Loucy (cell line): Measurements from ENCODE around the gene HELZ.

Source experiments
- H2AFZ ChIP-seq: fragments of 200-600 bp; sonication (generic); 2 replicates; pipeline ENCODE4 v1.6.0; 2016; ENCODE audit warnings: antibody characterized with exemption, mild to moderate bottlenecking, low read length, moderate library complexity
- H3F3A ChIP-seq: fragments of 200-600 bp; 2 replicates; pipeline ENCODE4 v1.6.0; 2016; ENCODE audit warnings: antibody characterized with exemption, low read depth, mild to moderate bottlenecking
- H3K27me3 ChIP-seq: fragments of 200-600 bp; sonication (generic); 2 replicates; pipeline ENCODE4 v1.6.1; 2014; ENCODE audit warnings: low read length, mild to moderate bottlenecking; ENCODE audit not compliant: insufficient read depth, poor library complexity, severe bottlenecking
- H3K36me3 ChIP-seq: fragments of 200-600 bp; sonication (generic); 2 replicates; pipeline ENCODE4 v1.6.1; 2016; ENCODE audit warnings: low read length; ENCODE audit not compliant: insufficient read depth
- H3K4me1 ChIP-seq: fragments of 200-600 bp; sonication (generic); 2 replicates; pipeline ENCODE4 v1.5.1; 2014; ENCODE audit warnings: low read length, mild to moderate bottlenecking; ENCODE audit not compliant: insufficient read depth, poor library complexity, severe bottlenecking
- H3K4me2 ChIP-seq: fragments of 200-600 bp; sonication (generic); 2 replicates; pipeline ENCODE4 v1.6.0; 2014; ENCODE audit warnings: antibody characterized with exemption, low read length, low read depth, mild to moderate bottlenecking; ENCODE audit not compliant: poor library complexity, severe bottlenecking
- H3K4me3 ChIP-seq: fragments of 200-600 bp; sonication (generic); 2 replicates; pipeline ENCODE4 v1.5.1; 2014; ENCODE audit warnings: low read length, mild to moderate bottlenecking, mixed read lengths; ENCODE audit not compliant: poor library complexity, severe bottlenecking
- H3K79me2 ChIP-seq: fragments of 200-600 bp; sonication (generic); 2 replicates; pipeline ENCODE4 v1.6.1; 2014; ENCODE audit warnings: low read length; ENCODE audit not compliant: insufficient read depth
- H3K9ac ChIP-seq: fragments of 200-600 bp; sonication (generic); 2 replicates; pipeline ENCODE4 v1.6.0; 2014; ENCODE audit warnings: mild to moderate bottlenecking, low read depth, low read length, moderate library complexity; ENCODE audit not compliant: poor library complexity, severe bottlenecking
- H3K9me2 ChIP-seq: fragments of 200-600 bp; sonication (generic); replicated peaks from 2 replicates; pipeline ENCODE4 v1.6.1; 2016; ENCODE audit warnings: low read depth, low read length, mixed read lengths
- H3K9me3 ChIP-seq: fragments of 200-600 bp; sonication (generic); 2 replicates; pipeline ENCODE4 v1.6.1; 2014; ENCODE audit warnings: mild to moderate bottlenecking, antibody characterized with exemption, low read length, low read depth; ENCODE audit not compliant: insufficient read depth
- H4K20me1 ChIP-seq: fragments of 200-600 bp; sonication (generic); 2 replicates; pipeline ENCODE4 v1.6.0; 2014; ENCODE audit warnings: antibody characterized with exemption, low read length, mild to moderate bottlenecking; ENCODE audit not compliant: insufficient read depth, poor library complexity, severe bottlenecking
- EZH2phosphoT487 ChIP-seq: fragments of 200-600 bp; IDR thresholded peaks from 2 replicates; pipeline ENCODE4 v1.6.1; 2018; ENCODE audit warnings: antibody characterized with exemption, mild to moderate bottlenecking, moderate library complexity, borderline replicate concordance
- TF ChIP-seq, protein P1 (sequence below): fragments of 200-600 bp; sonication (generic); conservative IDR thresholded peaks from 2 replicates; pipeline ENCODE4 v1.5.1; 2014; ENCODE audit warnings: mild to moderate bottlenecking, antibody characterized with exemption, low read length

The HELZ gene

DNA sequence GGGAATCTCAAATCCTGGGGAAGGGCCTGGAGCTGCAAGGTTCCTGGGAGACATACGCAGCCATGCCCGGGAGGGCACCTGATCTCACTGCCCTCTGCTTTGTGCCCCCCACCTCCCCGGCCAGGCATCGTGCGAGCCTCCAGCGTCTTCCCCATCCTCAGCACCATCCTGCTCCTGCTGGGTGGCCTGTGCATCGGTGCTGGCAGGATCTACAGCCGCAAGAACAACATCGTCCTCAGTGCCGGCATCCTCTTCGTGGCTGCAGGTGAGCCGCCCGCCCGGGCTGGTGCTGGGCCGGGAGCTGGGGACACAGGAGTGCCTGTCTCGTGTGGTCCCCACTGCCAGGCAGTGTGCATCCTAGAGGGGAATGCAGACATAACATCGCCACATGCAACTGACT lies 220.3 kb downstream of the HELZ start:
- H3F3A ChIP-seq, result no peaks in the 10 kb centered on the region
- no peaks in the 10 kb centered on the region for H3K27me3 ChIP-seq
- H3K36me3 ChIP-seq, result no peaks in the 10 kb centered on the region
- no peaks in the 10 kb centered on the region for H3K9me2 ChIP-seq
- H3K4me3 ChIP-seq, result no peak overlapping the region
- H3K4me2 ChIP-seq, result no peak overlapping the region
- H3K79me2 ChIP-seq, result no peaks in the 10 kb centered on the region
- H4K20me1 ChIP-seq, result no peaks in the 10 kb centered on the region
- no peak overlapping the region for H2AFZ ChIP-seq
- H3K9ac ChIP-seq, result no peak overlapping the region
- H3K9me3 ChIP-seq, result no peaks in the 10 kb centered on the region
- no peaks in the 10 kb centered on the region for H3K4me1 ChIP-seq
- TF ChIP-seq EZH2phosphoT487, result no peak
- TF ChIP-seq, protein P1, sequence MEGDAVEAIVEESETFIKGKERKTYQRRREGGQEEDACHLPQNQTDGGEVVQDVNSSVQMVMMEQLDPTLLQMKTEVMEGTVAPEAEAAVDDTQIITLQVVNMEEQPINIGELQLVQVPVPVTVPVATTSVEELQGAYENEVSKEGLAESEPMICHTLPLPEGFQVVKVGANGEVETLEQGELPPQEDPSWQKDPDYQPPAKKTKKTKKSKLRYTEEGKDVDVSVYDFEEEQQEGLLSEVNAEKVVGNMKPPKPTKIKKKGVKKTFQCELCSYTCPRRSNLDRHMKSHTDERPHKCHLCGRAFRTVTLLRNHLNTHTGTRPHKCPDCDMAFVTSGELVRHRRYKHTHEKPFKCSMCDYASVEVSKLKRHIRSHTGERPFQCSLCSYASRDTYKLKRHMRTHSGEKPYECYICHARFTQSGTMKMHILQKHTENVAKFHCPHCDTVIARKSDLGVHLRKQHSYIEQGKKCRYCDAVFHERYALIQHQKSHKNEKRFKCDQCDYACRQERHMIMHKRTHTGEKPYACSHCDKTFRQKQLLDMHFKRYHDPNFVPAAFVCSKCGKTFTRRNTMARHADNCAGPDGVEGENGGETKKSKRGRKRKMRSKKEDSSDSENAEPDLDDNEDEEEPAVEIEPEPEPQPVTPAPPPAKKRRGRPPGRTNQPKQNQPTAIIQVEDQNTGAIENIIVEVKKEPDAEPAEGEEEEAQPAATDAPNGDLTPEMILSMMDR, result no peak

GRCh38 chr17:67022451-67022810 lies 222.6 kb downstream of the HELZ start:
- Histone ChIP-seq H3K9ac (no peak overlapping the region), H3K36me3 (no peaks in the 10 kb centered on the region), H3K4me2 (no peak overlapping the region)

DNA sequence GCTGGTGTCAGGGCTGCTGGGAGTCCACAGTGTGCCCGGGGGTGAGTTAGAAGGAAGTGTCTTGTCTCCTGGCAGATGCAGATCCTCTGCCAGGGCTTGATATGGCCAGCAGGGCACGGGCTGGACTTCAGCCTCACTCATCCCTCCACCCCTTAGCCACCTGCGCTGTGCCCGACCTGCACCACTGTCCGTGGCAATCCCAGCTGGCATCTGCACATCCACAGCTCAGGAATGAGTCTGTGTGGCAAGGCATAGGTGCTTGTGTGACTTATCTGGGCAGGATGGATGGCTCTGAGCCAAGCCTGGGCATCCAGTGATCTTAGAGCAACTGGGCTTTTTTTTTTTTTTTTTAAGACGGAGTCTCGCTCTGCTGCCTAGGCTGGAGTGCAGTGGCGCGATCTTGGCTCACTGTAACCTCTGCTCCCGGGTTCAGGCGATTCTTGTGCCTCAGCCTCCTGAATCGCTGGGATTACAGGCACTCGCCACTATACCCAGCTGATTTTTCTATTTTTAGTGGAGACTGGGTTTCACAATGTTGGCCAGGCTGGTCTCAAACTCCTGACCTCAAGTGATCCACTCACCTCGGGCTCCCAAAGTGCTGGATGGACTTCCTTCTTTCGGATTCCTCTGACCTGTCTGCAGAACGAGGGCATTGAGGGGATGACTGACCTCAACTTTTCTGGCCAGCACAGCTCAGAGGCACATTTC lies 223.1 kb downstream of the HELZ start:
- Histone ChIP-seq H3K36me3 (no peaks in the 10 kb centered on the region), H3K9ac (no peak overlapping the region), H3K27me3 (no peaks in the 10 kb centered on the region), H4K20me1 (no peaks in the 10 kb centered on the region), H3F3A (no peaks in the 10 kb centered on the region), H2AFZ (no peak overlapping the region), H3K79me2 (no peaks in the 10 kb centered on the region), H3K4me1 (no peaks in the 10 kb centered on the region), H3K9me2 (no peaks in the 10 kb centered on the region), H3K4me2 (no peak overlapping the region), H3K9me3 (no peaks in the 10 kb centered on the region), H3K4me3 (no peak overlapping the region)
- no peak for TF ChIP-seq EZH2phosphoT487
- TF ChIP-seq, protein P1, result no peak

More at GRCh38 chr17:67022451-67022810, 222.6 kb downstream of the HELZ start:
- no peaks in the 10 kb centered on the region for H4K20me1 ChIP-seq
- no peaks in the 10 kb centered on the region for H3K79me2 ChIP-seq
- no peak overlapping the region for H2AFZ ChIP-seq
- no peaks in the 10 kb centered on the region for H3F3A ChIP-seq
- H3K4me1 ChIP-seq, result no peaks in the 10 kb centered on the region
- no peaks in the 10 kb centered on the region for H3K9me2 ChIP-seq
- no peaks in the 10 kb centered on the region for H3K27me3 ChIP-seq
- no peaks in the 10 kb centered on the region for H3K9me3 ChIP-seq
- H3K4me3 ChIP-seq, result no peak overlapping the region
- no peak for TF ChIP-seq EZH2phosphoT487
- TF ChIP-seq, protein P1, result no peak
